ENCODE results near the gene PIK3AP1.
"Not testable (repeated sequence)": the region's sequence is repeated elsewhere in the genome, so short reads cannot be mapped to it uniquely, and the experiment has no call there.

PIK3AP1 gene

DNA sequence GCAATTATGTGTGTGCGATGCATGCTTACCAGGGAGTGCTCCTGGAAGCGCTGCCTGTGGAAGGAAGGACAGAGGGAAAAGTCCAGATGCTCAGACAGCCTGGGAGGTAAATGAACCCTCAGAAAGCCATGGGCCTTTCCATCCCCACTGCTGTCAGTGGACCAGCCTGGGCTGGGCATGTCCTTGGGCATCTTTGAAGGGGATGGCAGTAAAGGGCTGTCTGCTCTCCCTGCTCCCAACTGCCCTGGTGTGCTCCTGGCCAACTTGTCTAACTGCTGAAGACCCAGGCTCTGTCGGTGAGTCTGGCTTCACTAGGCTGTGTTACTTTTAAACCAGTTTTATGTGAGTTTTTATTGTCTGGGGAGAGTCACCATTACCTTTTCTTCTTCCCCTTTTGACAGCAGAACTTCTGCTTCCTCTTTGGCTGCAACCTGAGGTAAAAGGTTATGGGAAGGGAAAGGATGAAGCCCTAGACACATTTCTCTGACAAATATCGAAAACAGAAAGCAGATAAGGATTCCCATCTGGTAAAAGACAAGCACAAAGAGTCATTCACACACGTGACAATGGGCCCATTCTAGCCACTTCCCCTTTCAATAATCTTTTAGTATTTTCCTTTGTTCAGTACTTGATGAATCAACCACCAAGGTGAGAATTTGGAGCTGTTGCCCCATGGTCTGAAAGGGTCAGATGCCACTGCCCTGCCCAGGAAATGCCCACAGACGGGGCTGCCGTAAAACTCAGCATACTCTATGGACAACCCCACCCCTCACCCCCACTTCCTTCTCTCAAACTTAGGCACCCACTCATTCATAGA is 27.6 kb upstream of the PIK3AP1 start:
- Histone ChIP-seq H3K4me1 (ENCODE audit: control insufficient read depth, insufficient read depth, low read length) (no peaks in the 10 kb centered on the region), H3K9me3 (replicated peaks; ENCODE audit: low read length) (no peaks in the 10 kb centered on the region), H3K4me3 (ENCODE audit: low read length) (no peak overlapping the region), H3K4me2 (ENCODE audit: low read length) (no peak overlapping the region), H3K36me3 (ENCODE audit: insufficient read depth, low read length) (no peaks in the 10 kb centered on the region), H3K9ac (ENCODE audit: low read depth, low read length) (no peak overlapping the region), H3K27me3 (ENCODE audit: control insufficient read depth, insufficient read depth, low read length) (no peaks in the 10 kb centered on the region)

DNA sequence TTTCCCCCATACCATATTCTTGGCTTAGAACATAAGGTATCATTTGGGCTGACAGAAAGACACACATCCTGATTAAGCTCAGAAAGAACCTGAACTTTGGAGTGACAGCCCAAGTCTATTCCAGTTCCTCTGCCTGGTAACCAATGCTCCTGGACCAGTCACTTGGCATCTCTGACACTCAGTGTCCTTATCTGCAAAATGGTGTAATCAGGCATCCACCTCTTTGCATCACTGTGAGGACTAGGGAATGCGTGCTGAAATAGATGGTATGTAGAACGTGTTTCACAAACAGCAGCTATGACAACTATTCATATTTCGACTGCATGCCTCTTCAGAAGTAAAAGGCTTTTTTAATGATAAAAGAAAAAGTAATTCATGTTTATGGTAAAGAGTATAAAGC is 26.2 kb upstream of the PIK3AP1 start:
- H3K4me3 ChIP-seq (ENCODE audit: low read length), result no peak overlapping the region
- no peaks in the 10 kb centered on the region for H3K9me3 ChIP-seq (replicated peaks; ENCODE audit: low read length)
- H3K9ac ChIP-seq (ENCODE audit: low read depth, low read length), result no peak overlapping the region
- no peaks in the 10 kb centered on the region for H3K4me1 ChIP-seq (ENCODE audit: control insufficient read depth, insufficient read depth, low read length)
- H3K4me2 ChIP-seq (ENCODE audit: low read length), result no peak overlapping the region
- no peaks in the 10 kb centered on the region for H3K36me3 ChIP-seq (ENCODE audit: insufficient read depth, low read length)
- no peaks in the 10 kb centered on the region for H3K27me3 ChIP-seq (ENCODE audit: control insufficient read depth, insufficient read depth, low read length)

DNA sequence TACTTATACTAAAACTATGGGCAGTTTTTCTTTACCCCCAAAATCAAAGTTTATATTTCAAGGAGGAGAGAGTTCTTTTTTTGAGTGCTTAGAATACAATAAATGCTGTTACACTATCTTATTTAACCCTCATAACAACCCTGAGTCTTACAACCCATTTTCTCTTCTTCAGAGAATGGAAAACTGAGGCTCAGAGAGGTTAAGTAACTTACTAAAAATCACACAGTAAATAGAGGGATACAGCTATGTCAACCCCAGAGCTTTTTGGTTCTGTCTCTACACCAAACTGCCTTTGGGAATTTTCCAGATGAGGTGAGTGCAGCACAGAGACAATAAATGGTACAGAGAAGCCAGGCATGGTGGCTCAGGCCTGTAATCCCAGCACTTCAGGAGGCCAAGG is 25.6 kb upstream of the PIK3AP1 start:
- no peaks in the 10 kb centered on the region for H3K4me1 ChIP-seq (ENCODE audit: control insufficient read depth, insufficient read depth, low read length)
- H3K27me3 ChIP-seq (ENCODE audit: control insufficient read depth, insufficient read depth, low read length), result no peaks in the 10 kb centered on the region
- no peak overlapping the region for H3K4me2 ChIP-seq (ENCODE audit: low read length)
- H3K4me3 ChIP-seq (ENCODE audit: low read length), result no peak overlapping the region
- H3K9me3 ChIP-seq (replicated peaks; ENCODE audit: low read length), result no peaks in the 10 kb centered on the region
- H3K9ac ChIP-seq (ENCODE audit: low read depth, low read length), result no peak overlapping the region
- no peaks in the 10 kb centered on the region for H3K36me3 ChIP-seq (ENCODE audit: insufficient read depth, low read length)

- H3K36me3 ChIP-seq (ENCODE audit: insufficient read depth, low read length), result no peaks in the 10 kb centered on the region
- H3K4me2 ChIP-seq (ENCODE audit: low read length), result no peak overlapping the region
- H3K4me1 ChIP-seq (ENCODE audit: control insufficient read depth, insufficient read depth, low read length), result no peaks in the 10 kb centered on the region
- no peak overlapping the region for H3K9ac ChIP-seq (ENCODE audit: low read depth, low read length)
- no peaks in the 10 kb centered on the region for H3K9me3 ChIP-seq (replicated peaks; ENCODE audit: low read length)
- no peak overlapping the region for H3K4me3 ChIP-seq (ENCODE audit: low read length)
- H3K27me3 ChIP-seq (ENCODE audit: control insufficient read depth, insufficient read depth, low read length), result no peaks in the 10 kb centered on the region
These were observed 23.8 kb upstream of the PIK3AP1 start for GRCh38 chr10:96743988-96744585.

GRCh38 chr10:96741557-96741956 is 21.2 kb upstream of the PIK3AP1 start:
- not testable (repeated sequence) for H3K4me1 ChIP-seq (ENCODE audit: control insufficient read depth, insufficient read depth, low read length); H3K9me3 ChIP-seq (replicated peaks; ENCODE audit: low read length); H3K27me3 ChIP-seq (ENCODE audit: control insufficient read depth, insufficient read depth, low read length); H3K4me2 ChIP-seq (ENCODE audit: low read length); H3K4me3 ChIP-seq (ENCODE audit: low read length); H3K36me3 ChIP-seq (ENCODE audit: insufficient read depth, low read length); H3K9ac ChIP-seq (ENCODE audit: low read depth, low read length)

- H3K4me3 ChIP-seq (ENCODE audit: low read length), result no peak overlapping the region
- H3K9me3 ChIP-seq (replicated peaks; ENCODE audit: low read length), result no peaks in the 10 kb centered on the region
- no peak overlapping the region for H3K4me2 ChIP-seq (ENCODE audit: low read length)
- H3K36me3 ChIP-seq (ENCODE audit: insufficient read depth, low read length), result no peaks in the 10 kb centered on the region
- no peaks in the 10 kb centered on the region for H3K4me1 ChIP-seq (ENCODE audit: control insufficient read depth, insufficient read depth, low read length)
- no peak overlapping the region for H3K9ac ChIP-seq (ENCODE audit: low read depth, low read length)
- H3K27me3 ChIP-seq (ENCODE audit: control insufficient read depth, insufficient read depth, low read length), result no peaks in the 10 kb centered on the region
These were observed 20.4 kb upstream of the PIK3AP1 start for GRCh38 chr10:96740579-96741281.

- Histone ChIP-seq H3K4me1 (ENCODE audit: control insufficient read depth, insufficient read depth, low read length) (no peaks in the 10 kb centered on the region), H3K9me3 (replicated peaks; ENCODE audit: low read length) (no peaks in the 10 kb centered on the region), H3K4me2 (ENCODE audit: low read length) (no peak overlapping the region), H3K9ac (ENCODE audit: low read depth, low read length) (no peak overlapping the region), H3K27me3 (ENCODE audit: control insufficient read depth, insufficient read depth, low read length) (no peaks in the 10 kb centered on the region), H3K36me3 (ENCODE audit: insufficient read depth, low read length) (no peaks in the 10 kb centered on the region), H3K4me3 (ENCODE audit: low read length) (no peak overlapping the region)
These were observed 19.8 kb upstream of the PIK3AP1 start for GRCh38 chr10:96740141-96740540.

- not testable (repeated sequence) for H3K27me3 ChIP-seq (ENCODE audit: control insufficient read depth, insufficient read depth, low read length); H3K9me3 ChIP-seq (replicated peaks; ENCODE audit: low read length); H3K36me3 ChIP-seq (ENCODE audit: insufficient read depth, low read length); H3K4me1 ChIP-seq (ENCODE audit: control insufficient read depth, insufficient read depth, low read length); H3K9ac ChIP-seq (ENCODE audit: low read depth, low read length); H3K4me2 ChIP-seq (ENCODE audit: low read length); H3K4me3 ChIP-seq (ENCODE audit: low read length)
These were observed 17.1 kb upstream of the PIK3AP1 start for GRCh38 chr10:96737307-96737902.

DNA sequence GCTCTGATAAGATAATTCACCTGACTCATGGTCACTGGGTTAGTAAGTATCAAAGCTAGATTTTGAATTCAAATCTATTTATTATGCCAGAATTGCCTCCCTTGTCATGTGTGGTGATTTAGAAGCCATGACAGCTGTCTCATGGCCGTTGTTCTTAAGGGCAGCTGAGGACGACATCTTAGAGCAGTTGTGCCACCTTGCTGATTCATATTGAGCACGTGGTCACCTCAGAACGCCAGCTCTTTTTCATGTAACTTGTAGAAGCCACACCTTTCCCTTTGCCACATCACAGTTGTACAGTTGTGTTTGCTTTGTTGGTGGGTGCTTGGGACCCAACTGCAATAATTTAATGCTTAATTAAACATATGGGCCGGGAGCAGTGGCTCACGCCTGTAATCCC is 4.3 kb upstream of the PIK3AP1 start:
- H3K9me3 ChIP-seq (replicated peaks; ENCODE audit: low read length), result no peaks in the 10 kb centered on the region
- H3K4me3 ChIP-seq (ENCODE audit: low read length), result no peak overlapping the region
- no peaks in the 10 kb centered on the region for H3K36me3 ChIP-seq (ENCODE audit: insufficient read depth, low read length)
- H3K9ac ChIP-seq (ENCODE audit: low read depth, low read length), result no peak overlapping the region
- H3K4me2 ChIP-seq (ENCODE audit: low read length), result no peak overlapping the region
- H3K4me1 ChIP-seq (ENCODE audit: control insufficient read depth, insufficient read depth, low read length), result peaks cover 7% of the 10 kb centered on the region
- H3K27me3 ChIP-seq (ENCODE audit: control insufficient read depth, insufficient read depth, low read length), result peaks cover 28% of the 10 kb centered on the region

DNA sequence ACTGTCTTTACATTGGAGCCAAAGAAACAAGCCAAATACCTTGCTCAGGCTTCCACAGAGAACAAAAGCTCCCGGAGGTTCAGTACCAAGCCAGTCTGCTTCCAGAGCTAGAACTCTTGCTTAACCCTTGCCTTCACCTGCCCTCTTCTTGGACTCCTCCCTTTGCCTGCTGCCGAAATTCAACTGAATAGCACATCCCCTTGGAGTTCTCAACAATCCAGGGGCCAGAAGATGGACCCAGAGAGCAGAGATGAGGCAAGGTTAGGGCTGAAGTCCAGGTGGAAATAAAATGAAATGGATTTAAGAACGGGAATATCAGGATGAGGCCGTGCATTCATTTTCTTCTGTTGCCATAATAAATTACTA is 876 bp upstream of the PIK3AP1 start:
- Histone ChIP-seq H3K9ac (ENCODE audit: low read depth, low read length) (no peak overlapping the region), H3K27me3 (ENCODE audit: control insufficient read depth, insufficient read depth, low read length) (peaks cover 34% of the 10 kb centered on the region), H3K9me3 (replicated peaks; ENCODE audit: low read length) (no peaks in the 10 kb centered on the region), H3K4me3 (ENCODE audit: low read length) (no peak overlapping the region), H3K4me1 (ENCODE audit: control insufficient read depth, insufficient read depth, low read length) (peaks cover 7% of the 10 kb centered on the region), H3K4me2 (ENCODE audit: low read length) (peak overlapping the region; percentile 79), H3K36me3 (ENCODE audit: insufficient read depth, low read length) (no peaks in the 10 kb centered on the region)

GRCh38 chr10:96719850-96720421 is 378 bp downstream of the PIK3AP1 start:
- peaks cover 7% of the 10 kb centered on the region for H3K4me1 ChIP-seq (ENCODE audit: control insufficient read depth, insufficient read depth, low read length)
- peaks cover 34% of the 10 kb centered on the region for H3K27me3 ChIP-seq (ENCODE audit: control insufficient read depth, insufficient read depth, low read length)
- no peaks in the 10 kb centered on the region for H3K9me3 ChIP-seq (replicated peaks; ENCODE audit: low read length)
- peak overlapping the region; percentile 66 for H3K4me3 ChIP-seq (ENCODE audit: low read length)
- no peaks in the 10 kb centered on the region for H3K36me3 ChIP-seq (ENCODE audit: insufficient read depth, low read length)
- no peak overlapping the region for H3K9ac ChIP-seq (ENCODE audit: low read depth, low read length)
- H3K4me2 ChIP-seq (ENCODE audit: low read length), result peak overlapping the region; percentile 79

Measured in skeletal muscle satellite cell (primary cell).